Activated T-cell treated with anti-CD3 and anti-CD28 coated beads, Interleukin-2, amount 50 U/mL, for 72 hours (primary cell): Measurements from ENCODE around the gene STARD3. TPM values are rescaled to one million over a fixed set of nuclear protein-coding genes. Genes with fewer than 3 reads are reported as not detected.
"Not testable (repeated sequence)": the region's sequence is repeated elsewhere in the genome, so short reads cannot be mapped to it uniquely, and the experiment has no call there.

Source experiments
- ATAC-seq, 2 donors: fragments of 150-1000 bp; cut with Tn5 transposase; replicated peaks in 1 of 2; 2 replicates each; pipeline ENCODE4 v1.10.0; 2021; ENCODE audit warnings: moderate library complexity in 2 of 2, mild to moderate bottlenecking in 1 of 2
- DNase-seq, 2 donors: peaks; one replicate each; pipeline ENCODE4 v3.0.0; 2021 to 2022; ENCODE audit warnings: mixed read lengths in 1 of 2
- H3K27ac Mint-ChIP-seq: one replicate; pipeline ENCODE4 v1.8.0; 2022; ENCODE audit warnings: mild to moderate bottlenecking, moderate library complexity, mixed read lengths
- H3K27me3 Mint-ChIP-seq: one replicate; pipeline ENCODE4 v1.8.0; 2022; ENCODE audit warnings: low read depth, mixed read lengths
- H3K36me3 Mint-ChIP-seq, 2 donors: one replicate each; pipeline ENCODE4 v1.8.0; 2022; ENCODE audit warnings: mixed read lengths in 2 of 2, mild to moderate bottlenecking in 1 of 2; ENCODE audit not compliant: insufficient read depth in 2 of 2
- H3K4me1 Mint-ChIP-seq: one replicate; pipeline ENCODE4 v1.8.0; 2022; ENCODE audit warnings: low read depth, mixed read lengths
- H3K4me3 Mint-ChIP-seq, 2 donors: one replicate each; pipeline ENCODE4 v1.8.0; 2022; ENCODE audit warnings: mild to moderate bottlenecking in 2 of 2, mixed read lengths in 2 of 2, moderate library complexity in 2 of 2
- H3K9me3 Mint-ChIP-seq, 2 donors: one replicate each; pipeline ENCODE4 v1.8.0; 2022; ENCODE audit warnings: mixed read lengths in 2 of 2
- total RNA-seq, 2 donors: library from RNA; stranded (reverse); gene quantifications; one replicate each; pipeline ENCODE4 v1.2.3, GENCODE V29; 2022

STARD3 gene
- total RNA-seq, 2 donors from 2014 or later: 63.5 to 65.1 TPM

- Mint-ChIP-seq H3K4me1 (peaks cover 28% of the 10 kb centered on the region), H3K27ac (no peak overlapping the region), H3K36me3 (no peaks in the 10 kb centered on the region), H3K4me3 (no peak overlapping the region), H3K27me3 (peaks cover 37% of the 10 kb centered on the region), H3K9me3 (no peaks in the 10 kb centered on the region)
- DNase-seq (no peak), ATAC-seq (no peak)
Measured at GRCh38 chr17:39702901-39703893, 66.3 kb downstream of the STARD3 start.

GRCh38 chr17:39703913-39704312, 67.0 kb downstream of the STARD3 start:
- no peaks in the 10 kb centered on the region for H3K9me3 Mint-ChIP-seq
- no peak overlapping the region for H3K27ac Mint-ChIP-seq
- H3K4me1 Mint-ChIP-seq: peaks cover 28% of the 10 kb centered on the region
- ATAC-seq (no peak), DNase-seq (no peak)
- H3K36me3 Mint-ChIP-seq: no peaks in the 10 kb centered on the region
- H3K27me3 Mint-ChIP-seq: peaks cover 35% of the 10 kb centered on the region
- no peak overlapping the region for H3K4me3 Mint-ChIP-seq

GRCh38 chr17:39704821-39705551, 68.0 kb downstream of the STARD3 start:
- DNase-seq (no peak), ATAC-seq (no peak)
- no peak overlapping the region for H3K27ac Mint-ChIP-seq
- peaks cover 24% of the 10 kb centered on the region for H3K27me3 Mint-ChIP-seq
- peaks cover 22% of the 10 kb centered on the region for H3K4me1 Mint-ChIP-seq
- H3K4me3 Mint-ChIP-seq: no peak overlapping the region
- no peaks in the 10 kb centered on the region for H3K9me3 Mint-ChIP-seq
- no peaks in the 10 kb centered on the region for H3K36me3 Mint-ChIP-seq

DNA sequence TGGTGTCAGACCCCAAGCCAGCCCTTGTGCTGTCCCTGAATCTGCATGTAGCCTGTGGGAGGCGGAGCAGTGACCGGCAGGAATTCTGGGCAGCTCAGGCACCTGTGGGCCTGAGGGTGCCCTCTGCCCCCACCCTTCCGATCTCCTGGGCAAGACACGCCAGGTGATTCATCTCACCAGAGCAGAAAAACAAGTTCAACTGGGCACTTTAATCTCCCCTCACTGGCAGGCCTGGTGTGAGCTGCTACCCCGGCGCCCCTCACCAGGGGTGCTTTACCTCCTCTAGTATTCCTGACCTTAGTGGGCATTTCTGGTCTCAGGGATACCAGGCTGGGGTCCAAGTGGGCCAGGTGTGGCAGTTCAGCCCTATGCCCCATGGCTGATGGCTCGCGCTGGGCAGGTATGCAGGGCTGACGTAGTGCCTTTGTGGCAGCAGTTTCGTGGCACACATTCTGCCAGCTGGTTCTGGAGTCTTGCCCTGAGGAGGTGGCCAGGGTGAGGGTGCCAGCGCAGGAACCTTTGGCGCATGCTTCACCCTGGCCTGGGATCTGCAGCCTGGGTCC, 68.9 kb downstream of the STARD3 start:
- Mint-ChIP-seq H3K9me3 (no peaks in the 10 kb centered on the region), H3K36me3 (no peaks in the 10 kb centered on the region), H3K4me1 (peaks cover 17% of the 10 kb centered on the region), H3K27me3 (peaks cover 18% of the 10 kb centered on the region), H3K27ac (no peak overlapping the region), H3K4me3 (no peak overlapping the region)
- DNase-seq: no peak
- no peak for ATAC-seq

DNA sequence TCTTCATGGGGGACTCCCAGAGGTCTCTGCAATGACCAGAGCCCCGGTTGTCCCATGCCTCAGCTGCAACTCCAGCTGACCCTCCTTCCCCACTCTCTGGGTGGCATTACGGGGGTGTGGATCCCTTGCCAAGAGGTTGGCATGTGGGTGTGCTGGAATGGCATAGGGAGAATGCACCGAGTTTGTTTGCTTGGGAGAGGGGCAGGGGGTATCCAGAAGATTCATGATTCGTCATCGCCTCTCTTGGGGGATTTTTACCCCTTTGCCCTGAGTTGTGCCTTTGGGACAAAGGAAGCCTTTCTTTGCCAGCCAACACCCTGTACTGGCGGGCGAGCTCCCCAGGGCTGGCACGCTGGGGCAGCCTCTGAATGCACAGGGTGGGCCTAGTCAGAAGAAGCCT, 69.4 kb downstream of the STARD3 start:
- Mint-ChIP-seq H3K27ac (no peak overlapping the region), H3K36me3 (no peaks in the 10 kb centered on the region), H3K4me3 (no peak overlapping the region), H3K4me1 (peaks cover 13% of the 10 kb centered on the region), H3K9me3 (no peaks in the 10 kb centered on the region), H3K27me3 (peaks cover 13% of the 10 kb centered on the region)
- ATAC-seq (no peak), DNase-seq (no peak)

DNA sequence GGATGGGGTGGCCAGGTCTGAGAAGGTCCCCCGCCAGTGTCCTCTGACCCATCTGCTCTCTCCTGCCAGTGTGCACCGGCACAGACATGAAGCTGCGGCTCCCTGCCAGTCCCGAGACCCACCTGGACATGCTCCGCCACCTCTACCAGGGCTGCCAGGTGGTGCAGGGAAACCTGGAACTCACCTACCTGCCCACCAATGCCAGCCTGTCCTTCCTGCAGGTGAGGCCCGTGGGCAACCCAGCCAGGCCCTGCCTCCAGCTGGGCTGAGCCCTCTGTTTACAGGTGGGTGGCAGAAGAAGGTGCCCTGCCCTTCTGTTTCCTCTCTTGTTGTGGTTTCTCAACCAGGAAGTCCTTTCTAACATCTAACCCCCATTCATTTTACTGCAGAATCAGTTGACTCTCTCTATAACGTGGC, 70.0 kb downstream of the STARD3 start:
- H3K36me3 Mint-ChIP-seq: no peaks in the 10 kb centered on the region
- ATAC-seq (peak in 1 of 2 donors; percentile 38), DNase-seq (no peak)
- H3K27ac Mint-ChIP-seq: peak overlapping the region; percentile 84
- no peaks in the 10 kb centered on the region for H3K9me3 Mint-ChIP-seq
- H3K4me3 Mint-ChIP-seq: no peak overlapping the region
- peaks cover 13% of the 10 kb centered on the region for H3K4me1 Mint-ChIP-seq
- H3K27me3 Mint-ChIP-seq: peaks cover 8% of the 10 kb centered on the region

GRCh38 chr17:39709319-39709997, 72.5 kb downstream of the STARD3 start:
- H3K27ac Mint-ChIP-seq: no peak overlapping the region
- H3K4me1 Mint-ChIP-seq: peaks cover 7% of the 10 kb centered on the region
- H3K4me3 Mint-ChIP-seq: no peak overlapping the region
- no peak for ATAC-seq
- no peak for DNase-seq
- no peaks in the 10 kb centered on the region for H3K36me3 Mint-ChIP-seq
- no peaks in the 10 kb centered on the region for H3K27me3 Mint-ChIP-seq
- no peaks in the 10 kb centered on the region for H3K9me3 Mint-ChIP-seq

GRCh38 chr17:39709998-39710964, 73.3 kb downstream of the STARD3 start:
- Mint-ChIP-seq H3K27ac (no peak overlapping the region), H3K4me3 (no peak overlapping the region), H3K36me3 (no peaks in the 10 kb centered on the region), H3K9me3 (no peaks in the 10 kb centered on the region), H3K27me3 (no peaks in the 10 kb centered on the region), H3K4me1 (peaks cover 7% of the 10 kb centered on the region)
- ATAC-seq: no peak
- DNase-seq: no peak

- not testable (repeated sequence) for ATAC-seq, H3K27me3 Mint-ChIP-seq, DNase-seq, H3K4me1 Mint-ChIP-seq, H3K9me3 Mint-ChIP-seq, H3K4me3 Mint-ChIP-seq, H3K27ac Mint-ChIP-seq, H3K36me3 Mint-ChIP-seq
Measured at GRCh38 chr17:39711071-39711470, 74.1 kb downstream of the STARD3 start.

DNA sequence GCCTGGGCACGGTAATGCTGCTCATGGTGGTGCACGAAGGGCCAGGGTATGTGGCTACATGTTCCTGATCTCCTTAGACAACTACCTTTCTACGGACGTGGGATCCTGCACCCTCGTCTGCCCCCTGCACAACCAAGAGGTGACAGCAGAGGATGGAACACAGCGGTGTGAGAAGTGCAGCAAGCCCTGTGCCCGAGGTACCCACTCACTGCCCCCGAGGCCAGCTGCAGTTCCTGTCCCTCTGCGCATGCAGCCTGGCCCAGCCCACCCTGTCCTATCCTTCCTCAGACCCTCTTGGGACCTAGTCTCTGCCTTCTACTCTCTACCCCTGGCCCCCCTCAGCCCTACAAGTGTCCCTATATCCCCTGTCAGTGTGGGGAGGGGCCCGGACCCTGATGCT, 74.9 kb downstream of the STARD3 start:
- Mint-ChIP-seq H3K9me3 (no peaks in the 10 kb centered on the region), H3K4me3 (no peak overlapping the region), H3K27me3 (no peaks in the 10 kb centered on the region), H3K4me1 (peaks cover 6% of the 10 kb centered on the region), H3K36me3 (no peaks in the 10 kb centered on the region), H3K27ac (no peak overlapping the region)
- no peak for ATAC-seq
- no peak for DNase-seq
